ENCODE measurements around the gene MUTYH. TPM values are rescaled to one million over a fixed set of nuclear protein-coding genes. Genes with fewer than 3 reads are reported as not detected.
A peak's percentile ranks its signal among the peaks of the same experiment; 100 is the strongest.

MUTYH gene
- polyA plus RNA-seq, 4 donors, result 17.1 to 37.6 (median 35.8) TPM

- 17 to 38% (median 24%) methylated on average over 15 of the region's 15 CpGs for WGBS, 3 donors
- no peak for FAIRE-seq
- Histone ChIP-seq H3K27ac (ENCODE audit: low read depth in 1 of 3, low read length in 2 of 3) (peak overlapping the region; percentile 81 to 98 (median 97)), H3K9me3 (ENCODE audit: control insufficient read depth in 2 of 2, insufficient read depth in 1 of 2, low read depth in 1 of 2, low read length in 1 of 2) (no peaks in the 10 kb centered on the region), H3K27me3 (ENCODE audit: control insufficient read depth in 3 of 3, insufficient read depth in 3 of 3, low read length in 3 of 3) (no peaks in the 10 kb centered on the region), H3K4me1 (ENCODE audit: control insufficient read depth in 3 of 3, insufficient read depth in 2 of 3, low read depth in 1 of 3, low read length in 2 of 3) (peaks cover 0 to 9% (median 5%) of the 10 kb centered on the region in 3 donors), H3K4me3 (ENCODE audit: low read depth in 1 of 3, low read length in 3 of 3) (peak overlapping the region; percentile 67 to 86 (median 76)), H3K36me3 (ENCODE audit: control insufficient read depth in 3 of 3, insufficient read depth in 2 of 3, low read depth in 1 of 3, low read length in 3 of 3) (no peaks in the 10 kb centered on the region)
- DNase-seq, result peak; percentile 42 to 47
These were observed 35.7 kb downstream of the MUTYH start for GRCh38 chr1:45304311-45305081.

- Histone ChIP-seq H3K4me1 (ENCODE audit: control insufficient read depth in 3 of 3, insufficient read depth in 2 of 3, low read depth in 1 of 3, low read length in 2 of 3) (peaks cover 0 to 9% (median 5%) of the 10 kb centered on the region in 3 donors), H3K4me3 (ENCODE audit: low read depth in 1 of 3, low read length in 3 of 3) (peak overlapping the region; percentile 67 to 86 (median 76)), H3K36me3 (ENCODE audit: control insufficient read depth in 3 of 3, insufficient read depth in 2 of 3, low read depth in 1 of 3, low read length in 3 of 3) (no peaks in the 10 kb centered on the region), H3K27me3 (ENCODE audit: control insufficient read depth in 3 of 3, insufficient read depth in 3 of 3, low read length in 3 of 3) (no peaks in the 10 kb centered on the region), H3K9me3 (ENCODE audit: control insufficient read depth in 2 of 2, insufficient read depth in 1 of 2, low read depth in 1 of 2, low read length in 1 of 2) (no peaks in the 10 kb centered on the region), H3K27ac (ENCODE audit: low read depth in 1 of 3, low read length in 2 of 3) (peak overlapping the region; percentile 81 to 98 (median 97))
- 0 to 1% (median 1%) methylated on average over 49 to 68 of the region's 68 CpGs for WGBS, 3 donors
- no peak for FAIRE-seq
- peak; percentile 98 for DNase-seq
These were observed 36.5 kb downstream of the MUTYH start for GRCh38 chr1:45303520-45304310.

- Histone ChIP-seq H3K4me3 (ENCODE audit: low read depth in 1 of 3, low read length in 3 of 3) (peak overlapping the region in 2 of 3 donors; percentile 56 to 86), H3K4me1 (ENCODE audit: control insufficient read depth in 3 of 3, insufficient read depth in 2 of 3, low read depth in 1 of 3, low read length in 2 of 3) (peaks cover 0 to 16% (median 5%) of the 10 kb centered on the region in 3 donors), H3K27me3 (ENCODE audit: control insufficient read depth in 3 of 3, insufficient read depth in 3 of 3, low read length in 3 of 3) (no peaks in the 10 kb centered on the region), H3K36me3 (ENCODE audit: control insufficient read depth in 3 of 3, insufficient read depth in 2 of 3, low read depth in 1 of 3, low read length in 3 of 3) (no peaks in the 10 kb centered on the region), H3K27ac (ENCODE audit: low read depth in 1 of 3, low read length in 2 of 3) (peak overlapping the region in 1 of 3 donors; percentile 83), H3K9me3 (ENCODE audit: control insufficient read depth in 2 of 2, insufficient read depth in 1 of 2, low read depth in 1 of 2, low read length in 1 of 2) (no peaks in the 10 kb centered on the region)
- no peak for FAIRE-seq
- no peak for DNase-seq
- WGBS, 3 donors, result 81 to 89% (median 87%) methylated on average over 16 of the region's 16 CpGs
These were observed 37.6 kb downstream of the MUTYH start for GRCh38 chr1:45302505-45303150.

GRCh38 chr1:45300669-45300997 is 39.6 kb downstream of the MUTYH start:
- H3K27me3 ChIP-seq (ENCODE audit: control insufficient read depth in 3 of 3, insufficient read depth in 3 of 3, low read length in 3 of 3), result no peaks in the 10 kb centered on the region
- no peak overlapping the region for H3K4me3 ChIP-seq (ENCODE audit: low read depth in 1 of 3, low read length in 3 of 3)
- no peak for FAIRE-seq
- 69 to 84% (median 82%) methylated on average over 2 of the region's 2 CpGs for WGBS, 3 donors
- no peaks in the 10 kb centered on the region for H3K9me3 ChIP-seq (ENCODE audit: control insufficient read depth in 2 of 2, insufficient read depth in 1 of 2, low read depth in 1 of 2, low read length in 1 of 2)
- DNase-seq, result no peak
- peaks cover 0 to 20% (median 5%) of the 10 kb centered on the region in 3 donors for H3K4me1 ChIP-seq (ENCODE audit: control insufficient read depth in 3 of 3, insufficient read depth in 2 of 3, low read depth in 1 of 3, low read length in 2 of 3)
- H3K36me3 ChIP-seq (ENCODE audit: control insufficient read depth in 3 of 3, insufficient read depth in 2 of 3, low read depth in 1 of 3, low read length in 3 of 3), result no peaks in the 10 kb centered on the region
- no peak overlapping the region for H3K27ac ChIP-seq (ENCODE audit: low read depth in 1 of 3, low read length in 2 of 3)

- DNase-seq, result peak; percentile 71 to 75
- Histone ChIP-seq H3K36me3 (ENCODE audit: control insufficient read depth in 3 of 3, insufficient read depth in 2 of 3, low read depth in 1 of 3, low read length in 3 of 3) (no peaks in the 10 kb centered on the region), H3K27me3 (ENCODE audit: control insufficient read depth in 3 of 3, insufficient read depth in 3 of 3, low read length in 3 of 3) (no peaks in the 10 kb centered on the region), H3K9me3 (ENCODE audit: control insufficient read depth in 2 of 2, insufficient read depth in 1 of 2, low read depth in 1 of 2, low read length in 1 of 2) (no peaks in the 10 kb centered on the region), H3K4me3 (ENCODE audit: low read depth in 1 of 3, low read length in 3 of 3) (no peak overlapping the region), H3K27ac (ENCODE audit: low read depth in 1 of 3, low read length in 2 of 3) (no peak overlapping the region), H3K4me1 (ENCODE audit: control insufficient read depth in 3 of 3, insufficient read depth in 2 of 3, low read depth in 1 of 3, low read length in 2 of 3) (peaks cover 0 to 20% (median 5%) of the 10 kb centered on the region in 3 donors)
- WGBS, 3 donors, result 10 to 15% (median 12%) methylated on average over 4 of the region's 4 CpGs
- FAIRE-seq, result no peak
These were observed 40.1 kb downstream of the MUTYH start for GRCh38 chr1:45299981-45300668.

GRCh38 chr1:45299296-45299695 is 40.9 kb downstream of the MUTYH start:
- Histone ChIP-seq H3K9me3 (ENCODE audit: control insufficient read depth in 2 of 2, insufficient read depth in 1 of 2, low read depth in 1 of 2, low read length in 1 of 2) (no peaks in the 10 kb centered on the region), H3K36me3 (ENCODE audit: control insufficient read depth in 3 of 3, insufficient read depth in 2 of 3, low read depth in 1 of 3, low read length in 3 of 3) (no peaks in the 10 kb centered on the region), H3K4me1 (ENCODE audit: control insufficient read depth in 3 of 3, insufficient read depth in 2 of 3, low read depth in 1 of 3, low read length in 2 of 3) (peaks cover 0 to 14% (median under 1%) of the 10 kb centered on the region in 3 donors), H3K27me3 (ENCODE audit: control insufficient read depth in 3 of 3, insufficient read depth in 3 of 3, low read length in 3 of 3) (no peaks in the 10 kb centered on the region), H3K4me3 (ENCODE audit: low read depth in 1 of 3, low read length in 3 of 3) (no peak overlapping the region), H3K27ac (ENCODE audit: low read depth in 1 of 3, low read length in 2 of 3) (no peak overlapping the region)
- DNase-seq (no peak), FAIRE-seq (no peak)
- WGBS, 3 donors, result 65 to 77% (median 70%) methylated on average over 1 of the region's 1 CpG

- Histone ChIP-seq H3K27me3 (ENCODE audit: control insufficient read depth in 3 of 3, insufficient read depth in 3 of 3, low read length in 3 of 3) (no peaks in the 10 kb centered on the region), H3K4me1 (ENCODE audit: control insufficient read depth in 3 of 3, insufficient read depth in 2 of 3, low read depth in 1 of 3, low read length in 2 of 3) (peaks cover 0 to 11% (median 0%) of the 10 kb centered on the region in 3 donors), H3K4me3 (ENCODE audit: low read depth in 1 of 3, low read length in 3 of 3) (no peak overlapping the region), H3K9me3 (ENCODE audit: control insufficient read depth in 2 of 2, insufficient read depth in 1 of 2, low read depth in 1 of 2, low read length in 1 of 2) (no peaks in the 10 kb centered on the region), H3K36me3 (ENCODE audit: control insufficient read depth in 3 of 3, insufficient read depth in 2 of 3, low read depth in 1 of 3, low read length in 3 of 3) (no peaks in the 10 kb centered on the region), H3K27ac (ENCODE audit: low read depth in 1 of 3, low read length in 2 of 3) (no peak overlapping the region)
- DNase-seq, result peak; percentile 11 to 39
- 75 to 80% (median 77%) methylated on average over 8 of the region's 8 CpGs for WGBS, 3 donors
- FAIRE-seq, result no peak
These were observed 42.4 kb downstream of the MUTYH start for GRCh38 chr1:45297666-45298356.

Measured in small intestine (tissue), 7 donors.